H1 (cell line): ENCODE data around the gene RBM38. TPM values are rescaled to one million over a fixed set of nuclear protein-coding genes. Genes with fewer than 3 reads are reported as not detected.

Experiments used
- CTCF ChIA-PET: fragments of 300-600 bp; sonication (Branson Sonifier 250); formaldehyde crosslinking; loops from one replicate; lab custom pipeline; 2021; ENCODE audit not compliant: partially characterized antibody; lab: Charles Lee
- POLR2A ChIA-PET: fragments of 300-600 bp; sonication (Branson Sonifier 250); formaldehyde crosslinking; loops from one replicate; lab custom pipeline; 2021; ENCODE audit warnings: inconsistent platforms; ENCODE audit not compliant: partially characterized antibody; lab: Charles Lee
- DNase-seq, 2 experiments: peaks; one replicate each; pipeline versions ENCODE4 v3.0.0 to v3.0.0-alpha.2; 2010 to 2022; ENCODE audit warnings: low spot score in 2 of 2, low read depth in 1 of 2, mixed read lengths in 1 of 2
- FAIRE-seq: peaks from 2 replicates; lab custom pipeline; 2011; peaks lifted over from hg19 to GRCh38; lab: Jason Lieb, UNC
- H2AFZ ChIP-seq: 2 replicates; pipeline ENCODE4 v1.8.1; 2012; ENCODE audit warnings: low read length, inconsistent platforms
- H2AK5ac ChIP-seq: 2 replicates; pipeline ENCODE4 v1.6.1; 2013; ENCODE audit warnings: low read depth, low read length
- H2BK120ac ChIP-seq: replicated peaks from 2 replicates; pipeline ENCODE3; 2013; ENCODE audit warnings: low read depth, low read length, inconsistent platforms
- H2BK12ac ChIP-seq: 2 replicates; pipeline ENCODE4 v1.6.1; 2013; ENCODE audit warnings: low read depth, low read length
- H2BK15ac ChIP-seq: 2 replicates; pipeline ENCODE4 v1.6.1; 2013; ENCODE audit warnings: low read length
- H2BK20ac ChIP-seq: 2 replicates; pipeline ENCODE4 v1.6.1; 2013; ENCODE audit warnings: low read length
- H2BK5ac ChIP-seq: 2 replicates; pipeline ENCODE4 v1.6.1; 2013; ENCODE audit warnings: low read depth, low read length
- H3K14ac ChIP-seq: 2 replicates; pipeline ENCODE4 v1.6.1; 2013; ENCODE audit warnings: inconsistent platforms; ENCODE audit not compliant: insufficient read length
- H3K18ac ChIP-seq: 2 replicates; pipeline ENCODE4 v1.6.1; 2013; ENCODE audit warnings: low read length; ENCODE audit errors: extremely low read depth
- H3K23ac ChIP-seq: 2 replicates; pipeline ENCODE4 v1.6.1; 2013; ENCODE audit warnings: inconsistent platforms; ENCODE audit not compliant: insufficient read length
- H3K23me2 ChIP-seq: 2 replicates; pipeline ENCODE4 v1.6.1; 2013; ENCODE audit warnings: low read depth, low read length
- H3K27ac ChIP-seq: 2 replicates; pipeline ENCODE4 v1.6.1; 2011; ENCODE audit warnings: low read depth, low read length, inconsistent platforms
- H3K27me3 ChIP-seq, 4 experiments: replicated peaks in 1 of 4; 1 replicate in 1 of 4; 2 replicates in 3 of 4; pipeline versions ENCODE4 v1.6.1 to v1.8.1; 2011 to 2013; ENCODE audit warnings: low read length in 3 of 4, mild to moderate bottlenecking in 3 of 4, inconsistent platforms in 2 of 4, mixed read lengths in 2 of 4, moderate library complexity in 1 of 4; ENCODE audit not compliant: control insufficient read depth in 3 of 4, insufficient read depth in 3 of 4; ENCODE audit errors: extremely low read depth in 1 of 4
- H3K36me3 ChIP-seq, 4 experiments: 2 replicates each; pipeline versions ENCODE4 v1.6.1 to v1.8.1; 2011 to 2013; ENCODE audit warnings: mild to moderate bottlenecking in 4 of 4, low read length in 3 of 4, moderate library complexity in 2 of 4, control low read depth in 1 of 4, inconsistent platforms in 1 of 4; ENCODE audit not compliant: insufficient read depth in 4 of 4, control insufficient read depth in 2 of 4
- H3K4ac ChIP-seq: replicated peaks from 2 replicates; pipeline ENCODE3; 2013; ENCODE audit warnings: low read length, low read depth, mixed read lengths, inconsistent platforms; ENCODE audit not compliant: insufficient read length
- H3K4me1 ChIP-seq, 4 experiments: replicated peaks in 1 of 4; 1 replicate in 1 of 4; 2 replicates in 3 of 4; pipeline versions ENCODE4 v1.6.1 to v1.8.1; 2011 to 2013; ENCODE audit warnings: low read length in 3 of 4, inconsistent platforms in 2 of 4, mixed read lengths in 1 of 4; ENCODE audit not compliant: insufficient read depth in 4 of 4, control insufficient read depth in 3 of 4
- H3K4me2 ChIP-seq, 2 experiments: 2 replicates each; pipeline versions ENCODE4 v1.6.1 to v1.8.1; 2011 to 2013; ENCODE audit warnings: low read depth in 2 of 2, low read length in 2 of 2, control low read depth in 1 of 2, inconsistent platforms in 1 of 2, mild to moderate bottlenecking in 1 of 2; ENCODE audit not compliant: insufficient read depth in 1 of 2
- H3K4me3 ChIP-seq, 4 experiments: fragments of 200-600, 300-600 bp in 1 of 4; sonication (generic), shearing (Covaris generic), sonication (Bioruptor Twin) in 1 of 4; 2 replicates each; pipeline versions ENCODE4 v1.5.1 to v1.8.1; 2011 to 2016; ENCODE audit warnings: low read length in 4 of 4, low read depth in 3 of 4, control low read depth in 2 of 4, inconsistent platforms in 2 of 4, mild to moderate bottlenecking in 2 of 4, mixed read lengths in 1 of 4, moderate library complexity in 1 of 4; ENCODE audit not compliant: insufficient read depth in 2 of 4; ENCODE audit errors: extremely low read depth in 1 of 4
- H3K56ac ChIP-seq: replicated peaks from 2 replicates; pipeline ENCODE3; 2013; ENCODE audit warnings: low read depth, mild to moderate bottlenecking, mixed read lengths, low read length, inconsistent platforms; ENCODE audit not compliant: insufficient read length
- H3K79me1 ChIP-seq: 2 replicates; pipeline ENCODE4 v1.6.1; 2013; ENCODE audit warnings: low read depth, low read length, control low read depth
- H3K79me2 ChIP-seq, 2 experiments: 2 replicates each; pipeline versions ENCODE4 v1.6.1 to v1.8.1; 2012 to 2013; ENCODE audit warnings: low read length in 2 of 2, mild to moderate bottlenecking in 2 of 2, inconsistent platforms in 1 of 2; ENCODE audit not compliant: insufficient read depth in 2 of 2, control insufficient read depth in 1 of 2
- H3K9ac ChIP-seq, 4 experiments: replicated peaks in 1 of 4; 1 replicate in 1 of 4; 2 replicates in 3 of 4; pipeline versions ENCODE4 v1.6.1 to v1.8.1; 2011 to 2013; ENCODE audit warnings: low read depth in 3 of 4, low read length in 3 of 4, control low read depth in 2 of 4, mild to moderate bottlenecking in 2 of 4, moderate library complexity in 2 of 4, inconsistent platforms in 1 of 4; ENCODE audit errors: extremely low read depth in 1 of 4
- H3K9me3 ChIP-seq, 2 experiments: 2 replicates each; pipeline versions ENCODE4 v1.6.1 to v1.8.1; 2012 to 2013; ENCODE audit warnings: mild to moderate bottlenecking in 2 of 2, moderate library complexity in 2 of 2, control low read depth in 1 of 2, inconsistent platforms in 1 of 2, low read depth in 1 of 2, low read length in 1 of 2, mixed read lengths in 1 of 2; ENCODE audit not compliant: insufficient read depth in 2 of 2
- H4K20me1 ChIP-seq, 2 experiments: replicated peaks in 1 of 2; 2 replicates each; pipeline versions ENCODE3 to v1.8.1; 2011 to 2013; ENCODE audit warnings: inconsistent platforms in 2 of 2, low read length in 2 of 2, mild to moderate bottlenecking in 1 of 2; ENCODE audit not compliant: insufficient read depth in 2 of 2, control insufficient read depth in 1 of 2
- H4K5ac ChIP-seq: 2 replicates; pipeline ENCODE4 v1.6.1; 2013; ENCODE audit warnings: low read length, low read depth, mixed read lengths, inconsistent platforms; ENCODE audit not compliant: insufficient read length
- H4K8ac ChIP-seq: 2 replicates; pipeline ENCODE4 v1.8.0; 2013; ENCODE audit warnings: mild to moderate bottlenecking, moderate library complexity, low read length, inconsistent platforms; ENCODE audit not compliant: insufficient read depth; ENCODE audit errors: extremely low read depth
- H4K91ac ChIP-seq: replicated peaks from 2 replicates; pipeline ENCODE3; 2013; ENCODE audit warnings: low read length, mixed read lengths, inconsistent platforms; ENCODE audit not compliant: insufficient read length
- ATF3 ChIP-seq: IDR thresholded peaks from 2 replicates; pipeline ENCODE4 v1.6.1; 2011; ENCODE audit warnings: low read depth, mild to moderate bottlenecking, low read length; ENCODE audit not compliant: insufficient read depth
- BACH1 ChIP-seq: IDR thresholded peaks from 2 replicates; pipeline ENCODE4 v1.6.1; 2012; ENCODE audit warnings: low read length, improper control_type of control experiment
- CBX5 ChIP-seq: fragments of 300-800, 300-1000 bp; sonication (generic); IDR thresholded peaks from 2 replicates; pipeline ENCODE4 v1.7.1; 2016; ENCODE audit warnings: antibody characterized with exemption, low read length, low read depth
- CEBPB ChIP-seq: IDR thresholded peaks from 2 replicates; pipeline ENCODE4 v1.6.1; 2012; ENCODE audit warnings: low read depth, low read length
- CHD2 ChIP-seq: IDR thresholded peaks from 2 replicates; pipeline ENCODE4 v1.6.1; 2012; ENCODE audit warnings: low read length, improper control_type of control experiment
- CTCF ChIP-seq, 3 experiments: IDR thresholded peaks; 1 replicate in 2 of 3; 2 replicates in 1 of 3; pipeline versions ENCODE4 v1.5.1 to v1.6.1; 2011; ENCODE audit warnings: low read length in 3 of 3, mild to moderate bottlenecking in 3 of 3, inconsistent platforms in 2 of 3, low read depth in 1 of 3, moderate library complexity in 1 of 3; ENCODE audit not compliant: insufficient read depth in 1 of 3; ENCODE audit errors: control extremely low read depth in 1 of 3
- EGR1 ChIP-seq: IDR thresholded peaks from 2 replicates; pipeline ENCODE4 v1.6.1; 2011; ENCODE audit warnings: low read depth, low read length, borderline replicate concordance
- FOSL1 ChIP-seq: IDR thresholded peaks from 2 replicates; pipeline ENCODE4 v1.6.1; 2011; ENCODE audit warnings: mild to moderate bottlenecking, low read depth, low read length, moderate library complexity; ENCODE audit not compliant: insufficient read depth
- GTF2F1 ChIP-seq: IDR thresholded peaks from 2 replicates; pipeline ENCODE4 v1.6.1; 2012; ENCODE audit warnings: low read depth, low read length, improper control_type of control experiment, borderline replicate concordance
- SP2 ChIP-seq: IDR thresholded peaks from 2 replicates; pipeline ENCODE4 v1.6.1; 2012; ENCODE audit warnings: mild to moderate bottlenecking, low read length, inconsistent platforms
- ZNF274 ChIP-seq: IDR thresholded peaks from 2 replicates; pipeline ENCODE4 v1.7.0; 2012; ENCODE audit warnings: low read length, borderline replicate concordance; ENCODE audit errors: extremely low read depth
- WGBS, 2 experiments: shearing (Covaris generic) in 1 of 2; methylation state at CpG; one replicate each; pipeline versions ENCODE4 v1.1.6 to v1.1.7; 2013 to 2015; ENCODE audit warnings: low lambda C conversion rate in 2 of 2, mixed read lengths in 2 of 2, inconsistent platforms in 1 of 2, low coverage in 1 of 2, missing lambda C conversion rate in 1 of 2; ENCODE audit not compliant: insufficient replicate concordance in 2 of 2, insufficient coverage in 1 of 2, insufficient read length in 1 of 2; ENCODE audit errors: extremely low coverage in 1 of 2, missing lambda C conversion rate in 1 of 2; 5-methylcytosine and 5-hydroxymethylcytosine counted together
- polyA plus RNA-seq, 7 experiments: library from polyadenylated mRNA; depleted of rRNA in 3 of 7; stranded (reverse) in 5 of 7; unstranded in 2 of 7; fragments of >200 nt in 5 of 7; fragments of 200-250 nt in 2 of 7; gene quantifications; 1 replicate in 5 of 7; 2 replicates in 1 of 7; 4 replicates in 1 of 7; pipeline versions ENCODE4 v1.2.1 to v1.2.3, GENCODE V29; 2011 to 2013; ENCODE audit warnings: missing spikeins in 2 of 7, mixed read lengths in 2 of 7
- total RNA-seq: library from RNA; stranded (reverse); fragmentation: NEBNext Ultra II Directional; extraction: Animal tissue kit (Norgen Biotek cat#: 25700); gene quantifications from 2 replicates; pipeline ENCODE4 v1.2.1, GENCODE V29; 2021

Gene RBM38
- total and polyA plus RNA-seq, 2 of the 8 experiments (the other 6 are each of a cell fraction or from before 2014, with no cell fraction given), result 57.7 to 109 TPM

- H3K9ac ChIP-seq, result no peak overlapping the region
- H2BK120ac ChIP-seq, result no peak overlapping the region
- no peak overlapping the region for H3K56ac ChIP-seq
- no peak overlapping the region for H2BK5ac ChIP-seq
- no peak overlapping the region for H2BK20ac ChIP-seq
- H2BK15ac ChIP-seq, result no peak overlapping the region
- no peak overlapping the region for H2AFZ ChIP-seq
- FAIRE-seq, result no peak
- no peak overlapping the region for H2BK12ac ChIP-seq
- H3K36me3 ChIP-seq, result peaks cover 2 to 53% (median 28%) of the 10 kb centered on the region in 4 experiments; a peak in 6 of 8 replicates
- POLR2A ChIA-PET, result interaction anchor here (1.0 to 3.2 kb wide), 3 partner anchors 9 to 13 kb away, joined by 3 to 11 read pairs (median 7); partner anchors contain the start of gene RBM38
- H3K23ac ChIP-seq, result no peak overlapping the region
- H3K4me3 ChIP-seq, result no peak overlapping the region
- WGBS, 2 experiments, result 82% methylated on average over 11 of the region's 11 CpGs; no CpG with 5 or more reads in 1 of the 2 experiments
- no peaks in the 10 kb centered on the region for H3K9me3 ChIP-seq
- peaks cover 7% of the 10 kb centered on the region for H3K79me1 ChIP-seq
- no peak overlapping the region for H4K8ac ChIP-seq
- no peaks in the 10 kb centered on the region for H3K23me2 ChIP-seq
- CTCF ChIA-PET, result interaction anchor here (0.9 to 1.7 kb wide), 8 partner anchors 9 to 95 kb away, joined by 3 to 6 read pairs (median 4); no protein-coding TSS in a partner anchor
- DNase-seq, result no peak
- no peak overlapping the region for H3K4ac ChIP-seq
- H3K79me2 ChIP-seq, result peaks cover 0 to 37% of the 10 kb centered on the region in 2 experiments; a peak in 2 of 4 replicates
- peaks cover 18 to 38% of the 10 kb centered on the region in 2 experiments for H4K20me1 ChIP-seq
- H3K14ac ChIP-seq, result no peak overlapping the region
- H3K18ac ChIP-seq, result no peak overlapping the region
- H4K5ac ChIP-seq, result no peak overlapping the region
- no peaks in the 10 kb centered on the region for H3K27me3 ChIP-seq
- H4K91ac ChIP-seq, result no peak overlapping the region
- H2AK5ac ChIP-seq, result no peak overlapping the region
- no peaks in the 10 kb centered on the region for H3K4me1 ChIP-seq
- H3K4me2 ChIP-seq, result no peak overlapping the region
- H3K27ac ChIP-seq, result no peak overlapping the region
- TF ChIP-seq FOSL1, result no peak
- no peak for TF ChIP-seq EGR1
- TF ChIP-seq CBX5, result no peak
- no peak for TF ChIP-seq GTF2F1
- TF ChIP-seq CHD2, result no peak
- TF ChIP-seq BACH1, result no peak
- TF ChIP-seq ATF3, result no peak
- TF ChIP-seq CEBPB, result no peak
- TF ChIP-seq ZNF274, result no peak
- no peak for TF ChIP-seq CTCF (IDR thresholded peaks at IDR 0.05; ENCODE audit: control extremely low read depth in 1 of 3, insufficient read depth in 1 of 3, low read depth in 1 of 3, low read length in 3 of 3)
- TF ChIP-seq SP2, result no peak
Measured at GRCh38 chr20:57404006-57404405, 12.8 kb downstream of the RBM38 start.
